ENCODE data around the gene SRSF11. TPM values are rescaled to one million over a fixed set of nuclear protein-coding genes. Genes with fewer than 3 reads are reported as not detected.
"Not testable (repeated sequence)": the region's sequence is repeated elsewhere in the genome, so short reads cannot be mapped to it uniquely, and the experiment has no call there.

Gene SRSF11
- total and polyA plus RNA-seq, 7 donors = 34.2 to 248 (median 156) TPM

GRCh38 chr1:70205071-70205433, 16.1 kb upstream of the SRSF11 start:
- intact Hi-C loops (cut with DNase I) = loop anchor here (1.0 to 2.0 kb wide), 2 partner anchors 149 to 206 kb away; partner anchors contain the start of genes ANKRD13C and CTH
- peaks cover 0 to 58% (median 49%) of the 10 kb centered on the region in 4 donors for H3K4me1 ChIP-seq
- no peaks in the 10 kb centered on the region for H3K9me3 ChIP-seq
- H3K27ac ChIP-seq = peak overlapping the region; percentile 85 to 93 (median 90)
- H3K27me3 ChIP-seq = no peaks in the 10 kb centered on the region
- TF ChIP-seq POLR2AphosphoS5 (IDR thresholded peaks at IDR 0.05) = no peak
- no peak for TF ChIP-seq POLR2A (IDR thresholded peaks at IDR 0.05)
- no peak for TF ChIP-seq CTCF (IDR thresholded peaks at IDR 0.05)
- TF ChIP-seq EP300 (IDR thresholded peaks at IDR 0.05) = no peak
- peak; percentile 56 for DNase-seq
- H3K36me3 ChIP-seq = peaks cover 0 to 5% (median 0%) of the 10 kb centered on the region in 4 donors
- WGBS, 2 donors = 1% methylated on average over 11 of the region's 11 CpGs
- peak overlapping the region; percentile 60 to 86 (median 69) for H3K4me3 ChIP-seq

- peak; percentile 95 for DNase-seq
- 0 to 1% methylated on average over 47 of the region's 47 CpGs for WGBS, 2 donors
- H3K4me1 ChIP-seq = peaks cover 0 to 64% (median 54%) of the 10 kb centered on the region in 4 donors
- TF ChIP-seq EP300 (IDR thresholded peaks at IDR 0.05) = peak in 1 of 4 donors; percentile 39
- no peak for TF ChIP-seq CTCF (IDR thresholded peaks at IDR 0.05)
- peak; percentile 52 to 62 for TF ChIP-seq POLR2A (IDR thresholded peaks at IDR 0.05)
- TF ChIP-seq POLR2AphosphoS5 (IDR thresholded peaks at IDR 0.05) = peak; percentile 84 to 93 (median 89)
- H3K36me3 ChIP-seq = peaks cover 0 to 5% (median 0%) of the 10 kb centered on the region in 4 donors
- peak within 1 kb of the TSS; percentile 85 to 93 (median 90) for H3K27ac ChIP-seq
- H3K9me3 ChIP-seq = no peaks in the 10 kb centered on the region
- H3K4me3 ChIP-seq = peak within 1 kb of the TSS; percentile 60 to 86 (median 69)
- intact Hi-C loops (cut with DNase I) = loop anchor here (1.0 to 2.0 kb wide), 3 partner anchors 15 to 205 kb away; partner anchors contain the start of genes ANKRD13C, CTH and SRSF11
- no peaks in the 10 kb centered on the region for H3K27me3 ChIP-seq
These were observed 15.6 kb upstream of the SRSF11 start, which contains the start of gene LRRC40 for GRCh38 chr1:70205434-70206118. Gene LRRC40, minus strand, starts transcription at chr1:70205579. Its CDS starts 39 bp downstream, at chr1:70205540.

GRCh38 chr1:70206833-70207232, 14.3 kb upstream of the SRSF11 start:
- 87 to 89% methylated on average over 17 of the region's 17 CpGs for WGBS, 2 donors
- not testable (repeated sequence) for H3K9me3 ChIP-seq, DNase-seq, H3K36me3 ChIP-seq, H3K27me3 ChIP-seq
- peak overlapping the region in 3 of 4 donors; percentile 60 to 86 (median 78) for H3K4me3 ChIP-seq
- peaks cover 0 to 76% (median 60%) of the 10 kb centered on the region in 4 donors for H3K4me1 ChIP-seq
- intact Hi-C loops (cut with DNase I) = loop anchor here (2.0 kb wide), 1 partner anchor 14 kb away; the partner anchor contains the start of gene SRSF11
- H3K27ac ChIP-seq = peak overlapping the region in 3 of 4 donors; percentile 88 to 93 (median 92)

- Histone ChIP-seq H3K9me3 (no peaks in the 10 kb centered on the region), H3K4me3 (no peak overlapping the region), H3K36me3 (peaks cover 0 to 5% (median 0%) of the 10 kb centered on the region in 4 donors), H3K27ac (no peak overlapping the region), H3K27me3 (no peaks in the 10 kb centered on the region), H3K4me1 (peaks cover 0 to 77% (median 61%) of the 10 kb centered on the region in 4 donors)
- no peak for TF ChIP-seq POLR2A (IDR thresholded peaks at IDR 0.05)
- TF ChIP-seq POLR2AphosphoS5 (IDR thresholded peaks at IDR 0.05) = no peak
- no peak for TF ChIP-seq CTCF (IDR thresholded peaks at IDR 0.05)
- no peak for TF ChIP-seq EP300 (IDR thresholded peaks at IDR 0.05)
- intact Hi-C loops (cut with DNase I) = loop anchor here (2.0 kb wide), 1 partner anchor 13 kb away; the partner anchor contains the start of gene SRSF11
- WGBS, 2 donors = 87 to 91% methylated on average over 4 of the region's 4 CpGs
- no peak for DNase-seq
These were observed 13.7 kb upstream of the SRSF11 start for GRCh38 chr1:70207492-70207891.

- no peak for DNase-seq
- H3K4me3 ChIP-seq = no peak overlapping the region
- H3K36me3 ChIP-seq = peaks cover 0 to 5% (median 0%) of the 10 kb centered on the region in 4 donors
- intact Hi-C loops (cut with DNase I) = no loop called here
- no peaks in the 10 kb centered on the region for H3K9me3 ChIP-seq
- TF ChIP-seq POLR2A (IDR thresholded peaks at IDR 0.05) (no peak), POLR2AphosphoS5 (IDR thresholded peaks at IDR 0.05) (no peak), EP300 (IDR thresholded peaks at IDR 0.05) (no peak), CTCF (IDR thresholded peaks at IDR 0.05) (no peak)
- no peak overlapping the region for H3K27ac ChIP-seq
- WGBS, 2 donors = 97% methylated on average over 7 of the region's 7 CpGs
- H3K27me3 ChIP-seq = no peaks in the 10 kb centered on the region
- peaks cover 0 to 69% (median 60%) of the 10 kb centered on the region in 4 donors for H3K4me1 ChIP-seq
These were observed 12.9 kb upstream of the SRSF11 start for GRCh38 chr1:70208292-70208691.

All from sigmoid colon (tissue), 7 donors.